Stimulated activated CD8-positive, alpha-beta memory T cell treated with anti-CD3 and anti-CD28 coated beads, Interleukin-12 subunit alpha, Interleukin-12 subunit beta, amount 100 ng/mL, for 24 hours (primary cell): ENCODE results near the gene SMIM41.

Experiments used
- DNase-seq: peaks from one replicate; pipeline ENCODE4 v3.0.0-alpha.2; 2020; ENCODE audit errors: extremely low read depth

The SMIM41 gene

GRCh38 chr12:52063082-52063924, 16.2 kb upstream of the SMIM41 start:
- DNase-seq: no peak

GRCh38 chr12:52063981-52064649, 15.4 kb upstream of the SMIM41 start:
- no peak for DNase-seq

- DNase-seq: no peak
Measured at GRCh38 chr12:52066346-52067080, 13.0 kb upstream of the SMIM41 start.

DNA sequence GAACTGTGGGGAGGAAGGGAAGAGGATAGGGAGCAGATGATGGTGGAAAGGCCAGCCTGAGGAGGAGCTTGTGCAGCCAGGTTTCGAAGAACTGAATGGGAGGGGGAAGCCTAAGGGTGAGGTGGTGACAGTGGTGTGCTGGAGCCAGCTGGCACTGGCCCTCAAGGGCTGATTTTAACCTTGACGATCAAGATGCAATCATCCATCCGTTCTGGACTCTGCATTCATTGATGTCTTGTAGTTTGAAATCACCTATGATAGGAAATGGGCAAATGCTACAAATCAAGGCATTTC, 12.5 kb upstream of the SMIM41 start:
- DNase-seq: no peak

DNA sequence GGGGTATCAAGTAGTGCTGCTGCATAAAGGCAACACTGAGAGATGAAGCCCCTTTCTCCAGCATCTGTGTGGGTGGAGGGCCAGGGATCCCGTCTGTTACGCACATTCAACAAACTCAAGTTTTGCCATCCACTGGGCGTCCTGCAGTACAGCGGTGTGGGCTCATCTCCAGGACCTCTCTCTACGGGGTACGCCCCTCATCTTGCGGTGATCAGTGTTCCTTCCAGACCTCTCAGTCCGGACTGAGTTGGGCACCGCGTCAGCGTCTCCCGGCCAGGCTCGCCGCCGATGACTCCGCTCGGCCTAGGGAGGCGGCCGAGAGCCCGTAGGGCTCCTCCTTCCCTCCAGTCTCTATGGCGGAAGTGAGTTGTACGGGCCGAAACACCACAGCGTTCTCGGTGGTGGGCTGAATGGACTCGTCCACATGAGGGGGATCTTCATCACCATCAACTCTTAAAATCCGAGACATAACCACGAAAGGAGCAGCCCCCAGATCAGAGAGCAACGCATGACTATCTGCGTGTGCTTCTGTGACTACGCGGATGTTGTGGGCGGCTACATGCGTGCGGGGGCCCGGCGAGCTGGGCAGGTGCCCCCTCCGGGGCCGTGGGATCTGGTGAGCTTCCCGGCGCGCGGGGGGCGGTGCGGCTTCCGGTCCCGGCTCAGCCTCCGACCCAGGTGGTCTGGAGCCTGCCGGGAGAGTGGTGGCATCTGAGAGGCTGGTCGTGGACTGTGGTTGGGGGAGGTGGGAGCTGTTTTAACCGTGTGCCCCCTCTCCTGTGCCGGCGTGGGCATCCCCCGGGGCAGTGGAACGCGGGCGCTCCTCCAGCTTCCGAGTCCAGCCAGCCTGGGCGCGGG, 9.9 kb upstream of the SMIM41 start, which contains the start of gene ATG101:
Gene ATG101, plus strand, starts transcription at position 652 of the 858 bp plus-strand sequence. CDS start 3,673 bp downstream, outside the sequence.
- DNase-seq: peak; percentile 73

DNA sequence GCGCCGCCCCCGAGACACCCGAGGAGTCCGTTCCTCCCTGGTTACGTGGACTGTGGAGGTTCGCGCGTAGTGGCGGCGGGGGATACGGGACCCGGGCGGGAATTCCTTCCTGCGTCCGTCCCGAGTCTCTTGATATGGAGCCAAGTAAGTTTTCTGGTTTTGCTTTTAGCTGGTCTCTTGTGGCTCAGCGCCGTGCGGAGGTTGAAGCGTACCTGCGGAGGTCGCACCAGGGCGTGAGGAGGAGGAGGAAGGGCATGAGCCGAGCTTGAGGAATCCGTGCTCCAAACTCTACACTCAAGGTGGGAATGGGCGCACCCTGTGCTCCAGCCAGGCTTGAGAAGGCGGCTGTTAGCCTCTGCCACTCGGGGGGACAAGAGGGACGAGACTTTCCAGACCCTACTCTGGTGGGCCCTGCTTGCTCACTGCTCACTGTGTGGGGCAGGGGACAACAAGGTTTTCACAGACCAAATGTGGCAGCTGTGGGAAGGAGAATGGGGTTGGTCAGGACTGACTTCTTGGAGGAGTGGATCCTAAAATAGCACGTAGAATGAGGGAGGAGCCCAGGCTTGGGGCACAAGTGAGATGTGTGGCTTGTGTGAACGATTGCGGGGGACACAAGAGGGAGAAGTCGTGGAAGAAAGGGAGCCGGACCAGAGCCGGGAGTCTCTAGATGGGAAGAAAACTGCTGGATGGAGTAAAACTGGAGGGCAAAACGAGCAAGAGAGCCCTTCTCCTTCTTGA, 9.1 kb upstream of the SMIM41 start:
- DNase-seq: no peak

DNA sequence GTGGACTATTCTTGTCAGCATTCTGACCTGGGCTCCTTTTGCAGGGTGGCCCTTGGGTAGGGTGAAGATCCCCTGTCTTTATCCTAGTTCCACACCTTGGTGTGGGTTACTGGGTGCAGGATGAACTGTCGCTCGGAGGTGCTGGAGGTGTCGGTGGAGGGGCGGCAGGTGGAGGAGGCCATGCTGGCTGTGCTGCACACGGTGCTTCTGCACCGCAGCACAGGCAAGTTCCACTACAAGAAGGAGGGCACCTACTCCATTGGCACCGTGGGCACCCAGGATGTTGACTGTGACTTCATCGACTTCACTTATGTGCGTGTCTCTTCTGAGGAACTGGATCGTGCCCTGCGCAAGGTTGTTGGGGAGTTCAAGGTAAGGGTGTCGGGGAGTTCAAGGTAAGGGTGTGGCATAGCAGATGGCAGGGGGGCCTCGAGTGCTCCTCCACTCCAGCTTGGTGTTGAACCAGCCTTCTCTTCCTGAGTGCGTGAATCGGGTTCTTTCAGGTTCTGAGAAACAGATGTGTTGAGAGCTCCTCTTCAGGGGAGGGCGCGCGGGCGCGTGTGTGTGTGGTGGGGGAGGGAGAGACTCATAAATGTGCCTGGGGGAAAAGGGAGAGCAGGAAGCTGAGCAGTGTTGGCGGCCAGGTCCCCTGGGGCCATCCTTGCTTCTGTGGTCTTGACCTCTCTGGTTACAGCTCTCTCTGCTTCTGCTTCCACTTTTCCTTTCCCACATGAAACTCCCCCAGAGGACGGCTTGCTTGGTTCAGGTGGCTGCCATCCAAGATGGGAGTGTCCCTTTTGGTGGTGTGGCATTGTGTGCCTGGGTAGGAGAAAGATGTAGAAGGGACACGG, 5.7 kb upstream of the SMIM41 start:
- DNase-seq: no peak

DNA sequence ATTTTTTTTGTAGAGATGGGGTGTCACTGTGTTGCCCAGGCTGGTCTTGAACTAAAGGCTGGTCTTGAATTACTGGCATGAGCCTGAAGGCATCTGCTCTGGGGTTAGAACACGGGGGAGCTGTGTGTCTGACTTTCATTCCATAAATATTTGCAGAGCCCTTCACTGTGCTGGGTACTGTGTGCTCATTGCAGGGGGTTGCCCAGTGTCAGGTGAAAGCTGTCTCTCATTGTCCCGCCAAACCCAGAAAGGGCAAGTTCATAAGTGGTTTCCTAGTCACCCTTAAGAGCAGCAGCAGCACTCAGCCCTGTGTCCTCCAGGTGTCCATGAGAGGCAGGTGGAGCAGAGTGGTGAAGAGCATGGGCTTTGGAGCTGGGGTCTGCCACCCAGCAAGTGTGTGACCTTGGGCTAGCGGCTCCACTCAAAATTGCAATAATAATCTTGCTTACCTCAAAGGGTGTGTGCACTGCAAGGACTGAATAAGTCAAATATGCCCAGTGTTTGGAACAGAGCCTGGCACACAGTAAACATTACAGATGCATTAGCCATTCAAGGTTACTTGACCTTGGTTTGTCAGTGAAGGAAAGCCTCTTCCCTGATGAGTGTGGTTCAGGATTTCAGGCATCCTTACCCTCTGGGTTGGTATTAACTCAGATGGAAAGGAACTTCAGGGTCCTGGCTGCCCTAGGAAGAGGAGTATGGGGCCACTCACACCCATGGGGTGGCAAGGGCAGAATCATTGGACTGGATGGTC, 4.4 kb upstream of the SMIM41 start:
- no peak for DNase-seq

DNA sequence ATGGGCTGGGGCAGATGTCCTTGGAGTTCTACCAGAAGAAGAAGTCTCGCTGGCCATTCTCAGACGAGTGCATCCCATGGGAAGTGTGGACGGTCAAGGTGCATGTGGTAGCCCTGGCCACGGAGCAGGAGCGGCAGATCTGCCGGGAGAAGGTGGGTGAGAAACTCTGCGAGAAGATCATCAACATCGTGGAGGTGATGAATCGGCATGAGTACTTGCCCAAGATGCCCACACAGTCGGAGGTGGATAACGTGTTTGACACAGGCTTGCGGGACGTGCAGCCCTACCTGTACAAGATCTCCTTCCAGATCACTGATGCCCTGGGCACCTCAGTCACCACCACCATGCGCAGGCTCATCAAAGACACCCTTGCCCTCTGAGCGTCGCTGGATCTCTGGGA, 2.7 kb upstream of the SMIM41 start:
- DNase-seq: no peak

GRCh38 chr12:52078276-52078675, 1.2 kb upstream of the SMIM41 start:
- no peak for DNase-seq

DNA sequence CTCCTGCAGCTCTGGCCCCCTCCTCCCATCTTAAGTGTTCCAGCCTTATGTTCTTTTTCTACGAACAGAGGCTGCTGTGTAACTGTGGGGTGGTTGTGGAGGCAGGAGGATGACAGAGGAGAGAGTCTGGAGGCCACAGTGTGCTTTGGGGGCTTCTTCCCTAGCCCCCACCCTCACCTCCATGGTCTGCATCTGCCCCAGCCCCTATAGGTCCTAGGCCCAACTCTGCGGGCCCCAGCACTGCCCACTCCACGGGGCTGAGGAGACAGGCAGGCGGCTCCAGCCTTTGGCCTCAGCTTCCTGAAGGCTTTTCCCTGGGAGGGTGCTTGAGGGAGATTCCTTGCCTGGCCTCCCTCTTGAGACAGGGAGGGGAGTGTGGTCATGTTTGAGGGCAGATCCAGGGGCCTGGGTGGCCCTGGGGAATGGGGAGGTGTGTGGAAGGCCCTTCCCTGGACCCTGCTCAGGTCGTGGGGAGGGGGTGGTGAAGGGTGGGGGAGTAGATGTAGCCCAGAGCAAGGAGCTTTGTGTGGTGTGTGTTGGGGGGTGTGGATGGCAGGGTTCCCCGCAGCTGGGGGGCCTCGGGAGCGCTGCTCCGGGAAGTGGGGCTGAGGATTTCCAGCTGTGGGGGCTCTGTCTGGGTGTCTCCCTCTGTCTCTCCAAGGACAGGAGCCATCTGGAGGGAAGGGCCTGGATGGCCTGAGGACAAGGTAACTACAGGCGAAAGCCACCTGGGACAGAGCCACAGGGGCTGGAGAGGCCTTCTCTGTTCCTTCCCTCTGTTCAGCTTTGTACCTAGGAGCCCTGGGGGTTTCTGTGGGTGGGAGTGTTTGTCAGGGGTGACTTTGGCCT, 1.1 kb downstream of the SMIM41 start:
- no peak for DNase-seq

DNA sequence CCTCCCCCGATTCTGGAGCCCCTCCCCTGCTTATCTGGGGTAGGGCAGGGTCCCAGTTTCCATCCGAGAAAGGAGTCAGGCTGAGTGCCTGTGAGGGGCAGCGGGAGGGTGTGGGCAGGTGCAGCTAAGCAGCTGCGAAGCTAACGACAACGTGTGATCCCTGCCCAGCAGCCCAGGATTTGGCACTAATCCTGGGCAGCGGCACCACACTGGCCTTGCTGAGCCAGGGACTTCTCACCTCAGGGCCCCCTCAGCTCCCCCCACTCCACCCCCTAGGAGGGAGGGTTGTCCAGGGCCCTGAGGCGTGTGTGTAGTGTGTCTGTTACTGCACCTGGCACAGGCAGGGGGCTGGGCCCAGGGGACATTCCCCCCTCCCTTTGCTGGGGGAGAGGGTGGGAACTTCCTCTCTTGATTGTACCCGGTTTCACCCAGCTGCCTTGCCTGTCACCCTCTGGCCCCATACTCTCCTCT, 1.8 kb downstream of the SMIM41 start:
- DNase-seq: no peak

- no peak for DNase-seq
Measured at GRCh38 chr12:52082026-52082668, 2.6 kb downstream of the SMIM41 start.

DNA sequence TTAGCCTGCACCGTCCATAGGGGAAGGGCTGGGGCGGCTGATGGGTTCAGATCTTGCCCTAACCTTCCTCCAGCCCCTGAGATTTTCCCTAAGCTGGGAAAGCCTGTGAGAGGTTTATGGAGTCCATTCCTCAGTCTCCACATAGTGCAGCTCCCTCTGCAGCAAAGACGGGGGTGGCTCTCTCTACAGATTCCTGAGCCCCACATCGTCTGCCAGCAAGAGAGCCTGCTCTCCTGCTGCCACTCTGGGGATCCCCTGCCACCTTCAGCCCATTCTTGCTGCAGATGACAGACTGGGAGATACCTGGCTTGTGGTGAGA, 3.1 kb downstream of the SMIM41 start:
- DNase-seq: no peak

DNA sequence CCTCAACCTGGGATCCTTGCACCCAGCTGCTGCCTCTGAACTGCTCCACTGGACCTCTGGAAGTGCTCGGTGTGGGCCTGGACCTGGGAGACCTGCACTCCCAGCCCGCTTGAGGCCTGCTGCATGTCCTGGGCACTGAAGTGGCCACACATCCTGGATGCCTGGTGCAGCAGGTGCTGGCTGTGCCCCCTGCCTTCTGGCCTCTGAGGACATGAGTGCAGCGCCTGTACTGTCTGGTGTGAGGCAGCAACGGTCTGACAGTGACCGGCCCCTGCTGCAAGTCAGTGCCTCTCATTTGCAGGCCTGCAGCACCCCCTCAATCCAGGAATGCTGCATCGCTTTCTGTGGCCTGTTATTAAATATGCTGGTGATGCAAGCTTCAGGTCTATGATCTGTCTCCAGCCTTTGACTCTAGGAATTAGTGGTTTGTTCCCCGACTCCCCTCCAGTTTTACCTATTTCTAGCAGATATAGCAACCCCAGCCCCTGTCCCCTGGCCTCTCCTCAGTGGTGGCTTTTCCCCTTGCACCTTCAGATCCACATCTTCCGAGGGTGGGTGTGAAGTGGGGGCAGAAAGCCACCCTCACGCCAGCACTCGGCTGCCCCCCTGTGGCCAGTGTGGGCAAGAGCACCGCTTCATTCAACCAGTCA, 3.6 kb downstream of the SMIM41 start:
- peak; percentile 16 for DNase-seq

GRCh38 chr12:52083638-52083996, 4.1 kb downstream of the SMIM41 start:
- DNase-seq: no peak

- no peak for DNase-seq
Measured at GRCh38 chr12:52084491-52085231, 5.2 kb downstream of the SMIM41 start.
